Esophagus muscularis mucosa (tissue), 4 donors: ENCODE results near the gene CACNA2D2. TPM values are rescaled to one million over a fixed set of nuclear protein-coding genes. Genes with fewer than 3 reads are reported as not detected.

Experiments used
- DNase-seq: peaks from one replicate; pipeline ENCODE4 v3.0.0-alpha.2; 2017; ENCODE audit errors: extremely low spot score
- H3K27ac ChIP-seq, 4 donors: fragments of 200-600 bp; sonication (generic); replicated peaks in 1 of 4; 1 replicate in 3 of 4; 2 replicates in 1 of 4; pipeline ENCODE4 v1.5.1; 2016 to 2019; ENCODE audit warnings: mild to moderate bottlenecking in 1 of 4
- H3K27me3 ChIP-seq, 4 donors: fragments of 200-600 bp; sonication (generic); one replicate each; pipeline versions ENCODE4 v1.5.1 to v1.6.0; 2016 to 2019
- H3K36me3 ChIP-seq, 4 donors: fragments of 200-600 bp; sonication (generic); one replicate each; pipeline ENCODE4 v1.5.1; 2016 to 2019
- H3K4me1 ChIP-seq, 4 donors: fragments of 200-600 bp; sonication (generic); one replicate each; pipeline ENCODE4 v1.5.1; 2016 to 2019
- H3K4me3 ChIP-seq, 4 donors: fragments of 200-600 bp; sonication (generic); 1 replicate in 2 of 4; 2 replicates in 2 of 4; pipeline ENCODE4 v1.5.1; 2016 to 2019; ENCODE audit warnings: mild to moderate bottlenecking in 4 of 4, moderate library complexity in 1 of 4
- H3K9me3 ChIP-seq, 4 donors: fragments of 200-600 bp; sonication (generic); 1 replicate in 3 of 4; 2 replicates in 1 of 4; pipeline ENCODE4 v1.5.1; 2016 to 2019
- EP300 ChIP-seq: sonication (generic); formaldehyde crosslinking; IDR thresholded peaks from one replicate; pipeline ENCODE4 v1.6.1; 2017; ENCODE audit warnings: antibody characterized with exemption
- POLR2A ChIP-seq: fragments of 450-650 bp; IDR thresholded peaks from one replicate; pipeline ENCODE4 v1.6.1; 2017; ENCODE audit warnings: antibody characterized with exemption, moderate library complexity, mild to moderate bottlenecking, low read depth
- POLR2AphosphoS5 ChIP-seq, 2 donors: sonication (generic); formaldehyde crosslinking; IDR thresholded peaks; one replicate each; pipeline ENCODE4 v1.6.1; 2017; ENCODE audit warnings: antibody characterized with exemption in 2 of 2
- WGBS: methylation state at CpG from one replicate; pipeline ENCODE4 v1.1.5; 2018; 5-methylcytosine and 5-hydroxymethylcytosine counted together
- intact Hi-C: fragments of 100-400 bp; cut with DNase I; formaldehyde crosslinking; loops from one replicate; pipeline ENCODE4 v1.15.1; 2023
- total RNA-seq, 4 donors: library from RNA; depleted of rRNA; stranded (reverse); fragments of >200 nt; gene quantifications; one replicate each; pipeline versions ENCODE4 v1.1.0 to v1.2.1, GENCODE V29; 2016
- TF ChIP-seq, protein P1 (sequence below), 3 experiments: fragments of 200-600 bp in 2 of 3; fragments of 450-650 bp in 1 of 3; sonication (generic) in 2 of 3; IDR thresholded peaks; one replicate each; pipeline ENCODE4 v1.5.1; 2017 to 2019; ENCODE audit warnings: antibody characterized with exemption in 3 of 3, mild to moderate bottlenecking in 2 of 3, moderate library complexity in 1 of 3

Gene CACNA2D2
- total RNA-seq, 4 donors from 2014 or later, result 0.84 to 2.8 (median 1.1) TPM

DNA sequence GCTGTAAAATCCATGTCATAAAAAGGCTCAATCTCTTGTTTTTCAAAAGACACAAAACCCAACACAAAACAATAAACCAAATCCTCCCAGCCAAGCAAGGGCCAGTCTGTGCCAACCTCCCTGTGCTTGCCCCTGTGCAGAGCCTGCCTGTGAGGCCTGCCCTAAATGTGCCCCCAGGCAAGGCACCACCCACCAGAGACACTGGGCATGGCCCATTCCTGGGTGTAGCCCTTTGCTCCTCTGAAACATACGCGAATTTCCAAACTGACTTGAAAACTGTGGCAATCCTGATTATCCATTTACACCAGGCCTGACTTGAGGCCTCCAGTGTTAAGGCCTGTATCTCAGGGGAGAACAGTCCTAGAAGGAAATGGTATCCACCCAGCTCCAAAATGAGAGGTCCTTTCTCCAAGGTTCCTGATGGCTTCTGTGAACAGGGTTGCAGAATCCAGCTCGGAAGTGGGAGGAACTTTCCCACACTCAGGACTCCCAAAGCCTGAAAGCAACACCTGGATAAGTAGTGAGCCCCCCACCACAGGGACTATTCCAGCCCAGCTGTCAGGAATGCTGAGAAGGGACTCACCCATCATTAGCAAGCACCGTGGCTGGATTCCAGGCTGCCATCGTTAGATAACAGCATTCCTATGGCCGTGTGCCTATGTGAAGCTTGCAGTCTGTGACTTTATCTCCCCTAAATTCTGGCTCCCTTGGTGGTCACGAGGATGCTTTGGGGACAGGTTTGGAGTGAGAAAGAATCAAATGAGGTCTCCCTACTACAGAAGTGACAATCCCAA lies 61.8 kb downstream of the CACNA2D2 start:
- DNase-seq, result no peak
- H3K9me3 ChIP-seq, result no peaks in the 10 kb centered on the region
- no peak overlapping the region for H3K4me3 ChIP-seq
- WGBS, result 71% methylated on average over 5 of the region's 7 CpGs
- H3K4me1 ChIP-seq, result peaks cover 0 to 11% (median under 1%) of the 10 kb centered on the region in 4 donors
- H3K36me3 ChIP-seq, result no peaks in the 10 kb centered on the region
- no peak overlapping the region for H3K27ac ChIP-seq
- intact Hi-C loops, result no loop called here
- TF ChIP-seq, protein P1, sequence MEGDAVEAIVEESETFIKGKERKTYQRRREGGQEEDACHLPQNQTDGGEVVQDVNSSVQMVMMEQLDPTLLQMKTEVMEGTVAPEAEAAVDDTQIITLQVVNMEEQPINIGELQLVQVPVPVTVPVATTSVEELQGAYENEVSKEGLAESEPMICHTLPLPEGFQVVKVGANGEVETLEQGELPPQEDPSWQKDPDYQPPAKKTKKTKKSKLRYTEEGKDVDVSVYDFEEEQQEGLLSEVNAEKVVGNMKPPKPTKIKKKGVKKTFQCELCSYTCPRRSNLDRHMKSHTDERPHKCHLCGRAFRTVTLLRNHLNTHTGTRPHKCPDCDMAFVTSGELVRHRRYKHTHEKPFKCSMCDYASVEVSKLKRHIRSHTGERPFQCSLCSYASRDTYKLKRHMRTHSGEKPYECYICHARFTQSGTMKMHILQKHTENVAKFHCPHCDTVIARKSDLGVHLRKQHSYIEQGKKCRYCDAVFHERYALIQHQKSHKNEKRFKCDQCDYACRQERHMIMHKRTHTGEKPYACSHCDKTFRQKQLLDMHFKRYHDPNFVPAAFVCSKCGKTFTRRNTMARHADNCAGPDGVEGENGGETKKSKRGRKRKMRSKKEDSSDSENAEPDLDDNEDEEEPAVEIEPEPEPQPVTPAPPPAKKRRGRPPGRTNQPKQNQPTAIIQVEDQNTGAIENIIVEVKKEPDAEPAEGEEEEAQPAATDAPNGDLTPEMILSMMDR (IDR thresholded peaks at IDR 0.05), result no peak
- no peak for TF ChIP-seq EP300
- TF ChIP-seq POLR2AphosphoS5 (IDR thresholded peaks at IDR 0.05), result no peak
- no peak for TF ChIP-seq POLR2A
- H3K27me3 ChIP-seq, result no peaks in the 10 kb centered on the region

DNA sequence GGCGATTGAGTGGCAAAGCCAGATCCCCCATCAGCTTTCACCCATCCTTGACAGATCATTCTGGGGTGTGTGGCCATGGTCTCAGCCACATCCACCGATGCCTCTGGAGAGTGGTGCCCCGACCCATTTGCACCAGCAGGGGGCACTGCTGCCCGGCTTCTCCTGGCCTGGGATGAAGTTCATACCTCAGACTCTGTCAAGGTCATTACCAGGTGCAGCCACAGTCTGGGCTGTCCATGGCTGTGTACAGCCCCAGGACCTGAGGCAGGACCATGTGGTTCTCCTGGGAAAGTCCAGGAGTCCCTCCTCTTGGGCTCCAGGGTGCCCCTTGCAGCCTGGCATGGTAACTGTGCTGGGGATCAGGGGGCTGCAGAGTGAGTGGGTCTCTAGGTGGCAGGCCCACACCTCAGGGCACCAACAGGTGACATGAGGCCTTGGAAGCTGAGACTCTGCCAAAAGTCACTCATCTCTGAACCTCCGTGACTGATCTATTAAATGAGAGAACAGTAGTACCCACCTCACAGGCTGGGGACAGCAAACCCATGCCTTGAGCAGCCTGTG lies 67.2 kb downstream of the CACNA2D2 start:
- H3K27me3 ChIP-seq, result no peaks in the 10 kb centered on the region
- TF ChIP-seq, protein P1 (IDR thresholded peaks at IDR 0.05), result peak; percentile 74 to 85 (median 78)
- no peak for TF ChIP-seq POLR2A
- no peaks in the 10 kb centered on the region for H3K9me3 ChIP-seq
- no peak overlapping the region for H3K27ac ChIP-seq
- no peaks in the 10 kb centered on the region for H3K36me3 ChIP-seq
- no peak overlapping the region for H3K4me3 ChIP-seq
- intact Hi-C loops, result loop anchor here (2.0 kb wide), 1 partner anchor 107 kb away; no protein-coding TSS in a partner anchor
- peaks cover 0 to 6% (median 3%) of the 10 kb centered on the region in 4 donors for H3K4me1 ChIP-seq
- no peak for DNase-seq
- 28% methylated on average over 4 of the region's 5 CpGs for WGBS

DNA sequence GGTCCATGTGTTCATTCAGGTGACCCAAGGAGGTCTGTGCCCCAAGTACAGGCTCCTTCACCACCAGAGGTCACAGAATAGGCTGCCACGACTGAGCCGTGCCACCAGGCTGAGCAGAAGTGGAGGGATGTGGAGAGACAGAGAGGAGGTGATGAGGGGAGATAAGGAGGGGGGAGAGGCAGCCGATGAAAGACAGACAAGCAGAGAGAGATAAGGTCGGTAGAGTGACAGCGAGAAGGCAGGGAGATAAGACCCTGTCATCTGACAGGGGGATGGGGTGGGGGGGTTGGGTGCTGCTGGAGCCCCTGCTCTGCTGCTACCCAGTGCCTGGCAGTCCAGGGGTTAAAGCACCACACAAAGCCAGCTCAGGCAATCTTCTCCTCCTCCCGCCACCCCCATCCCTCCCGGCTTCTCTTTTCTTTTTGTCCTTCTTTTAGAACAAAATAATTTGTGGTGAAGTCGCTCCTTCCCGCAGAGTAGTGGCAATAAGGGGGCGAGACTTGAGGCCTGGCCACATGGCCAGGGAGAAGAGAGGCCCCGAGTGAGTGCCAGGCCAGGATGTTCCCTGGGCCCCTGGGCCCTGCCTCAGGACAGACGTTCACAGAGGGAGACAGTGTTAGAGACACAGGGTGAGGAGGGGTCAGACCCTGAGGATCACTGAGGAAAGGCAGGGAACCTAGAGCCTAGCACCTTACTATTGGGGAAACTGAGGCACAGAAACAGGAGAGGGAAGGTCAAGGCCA lies 67.9 kb downstream of the CACNA2D2 start:
- no peaks in the 10 kb centered on the region for H3K9me3 ChIP-seq
- 41% methylated on average over 12 of the region's 12 CpGs for WGBS
- H3K4me3 ChIP-seq, result no peak overlapping the region
- no peak overlapping the region for H3K27ac ChIP-seq
- no peak for DNase-seq
- TF ChIP-seq POLR2AphosphoS5 (IDR thresholded peaks at IDR 0.05) (no peak), EP300 (no peak), POLR2A (no peak)
- TF ChIP-seq, protein P1 (IDR thresholded peaks at IDR 0.05), result no peak
- H3K36me3 ChIP-seq, result no peaks in the 10 kb centered on the region
- H3K27me3 ChIP-seq, result no peaks in the 10 kb centered on the region
- peaks cover 0 to 6% (median 3%) of the 10 kb centered on the region in 4 donors for H3K4me1 ChIP-seq
- intact Hi-C loops, result loop anchor here (2.0 kb wide), 1 partner anchor 107 kb away; no protein-coding TSS in a partner anchor

DNA sequence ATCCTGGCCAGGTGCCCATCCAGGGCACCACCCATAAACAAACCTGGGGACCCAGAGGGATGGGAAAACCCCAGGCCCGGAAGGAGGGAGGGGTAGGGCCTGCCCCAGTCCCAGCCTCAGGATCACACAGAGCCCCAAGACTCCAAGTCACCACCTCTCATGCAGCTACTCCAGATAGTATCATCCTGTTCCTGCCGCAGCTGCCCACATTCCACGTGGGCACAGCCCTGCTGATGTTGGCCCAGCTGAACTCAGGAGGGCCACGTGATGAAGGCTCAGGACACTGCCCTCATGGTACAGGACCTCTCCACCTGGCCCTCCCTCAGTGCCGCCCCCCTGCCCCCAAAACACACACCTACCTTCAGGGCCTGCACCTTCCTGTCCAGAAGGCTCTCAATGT lies 69.5 kb downstream of the CACNA2D2 start:
- no peaks in the 10 kb centered on the region for H3K27me3 ChIP-seq
- WGBS, result 92% methylated on average over 2 of the region's 5 CpGs
- no peak overlapping the region for H3K4me3 ChIP-seq
- TF ChIP-seq POLR2A (no peak), EP300 (no peak), POLR2AphosphoS5 (IDR thresholded peaks at IDR 0.05) (no peak)
- TF ChIP-seq, protein P1 (IDR thresholded peaks at IDR 0.05), result no peak
- H3K4me1 ChIP-seq, result peaks cover 0 to 6% (median 3%) of the 10 kb centered on the region in 4 donors
- H3K36me3 ChIP-seq, result no peaks in the 10 kb centered on the region
- H3K9me3 ChIP-seq, result no peaks in the 10 kb centered on the region
- intact Hi-C loops, result no loop called here
- no peak overlapping the region for H3K27ac ChIP-seq
- DNase-seq, result no peak
